Posterior cingulate gyrus (tissue), 11 donors: ENCODE measurements around the gene JUND.
A peak's percentile ranks its signal among the peaks of the same experiment; 100 is the strongest.

ENCODE experiments used
- DNase-seq, 10 donors: peaks; one replicate each; pipeline versions ENCODE4 v3.0.0 to v3.0.0-alpha.2; 2020 to 2021; ENCODE audit warnings: mixed read lengths in 3 of 10
- intact Hi-C: fragments of 100-400 bp; cut with DNase I; formaldehyde crosslinking; loops from one replicate; pipeline ENCODE4 v1.15.1; 2023

JUND gene

GRCh38 chr19:18291590-18292461 lies 10.4 kb upstream of the JUND start:
- DNase-seq, result peak; percentile 66 to 96 (median 80)
- intact Hi-C loops, result no loop called here

DNA sequence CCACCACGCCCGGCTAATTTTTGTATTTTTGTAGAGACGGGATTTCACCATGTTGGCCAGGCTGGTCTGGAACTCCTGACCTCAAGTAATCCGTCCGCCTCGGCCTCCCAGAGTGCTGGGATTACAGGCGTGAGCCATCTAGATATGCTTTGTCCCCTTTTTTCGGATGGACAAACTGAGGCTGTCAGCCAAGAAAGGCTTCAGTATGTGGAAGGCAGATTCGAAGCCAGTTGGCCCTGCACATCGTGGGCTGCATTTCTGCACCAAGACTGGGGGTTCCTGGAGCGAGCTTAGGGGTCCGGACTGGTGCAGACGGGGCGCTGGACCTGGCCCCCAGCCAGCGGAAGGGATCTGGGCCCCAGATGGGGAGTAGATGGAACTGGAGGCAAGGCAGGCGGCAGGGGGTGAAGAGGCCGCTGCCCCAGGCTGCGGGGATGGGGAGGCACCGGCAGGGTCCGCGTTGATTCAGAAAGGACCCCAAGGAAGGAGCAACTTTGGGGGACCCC lies 9.7 kb upstream of the JUND start:
- no peak for DNase-seq
- intact Hi-C loops, result no loop called here

GRCh38 chr19:18290302-18291018 lies 9.0 kb upstream of the JUND start:
- intact Hi-C loops, result no loop called here
- DNase-seq, result no peak

DNA sequence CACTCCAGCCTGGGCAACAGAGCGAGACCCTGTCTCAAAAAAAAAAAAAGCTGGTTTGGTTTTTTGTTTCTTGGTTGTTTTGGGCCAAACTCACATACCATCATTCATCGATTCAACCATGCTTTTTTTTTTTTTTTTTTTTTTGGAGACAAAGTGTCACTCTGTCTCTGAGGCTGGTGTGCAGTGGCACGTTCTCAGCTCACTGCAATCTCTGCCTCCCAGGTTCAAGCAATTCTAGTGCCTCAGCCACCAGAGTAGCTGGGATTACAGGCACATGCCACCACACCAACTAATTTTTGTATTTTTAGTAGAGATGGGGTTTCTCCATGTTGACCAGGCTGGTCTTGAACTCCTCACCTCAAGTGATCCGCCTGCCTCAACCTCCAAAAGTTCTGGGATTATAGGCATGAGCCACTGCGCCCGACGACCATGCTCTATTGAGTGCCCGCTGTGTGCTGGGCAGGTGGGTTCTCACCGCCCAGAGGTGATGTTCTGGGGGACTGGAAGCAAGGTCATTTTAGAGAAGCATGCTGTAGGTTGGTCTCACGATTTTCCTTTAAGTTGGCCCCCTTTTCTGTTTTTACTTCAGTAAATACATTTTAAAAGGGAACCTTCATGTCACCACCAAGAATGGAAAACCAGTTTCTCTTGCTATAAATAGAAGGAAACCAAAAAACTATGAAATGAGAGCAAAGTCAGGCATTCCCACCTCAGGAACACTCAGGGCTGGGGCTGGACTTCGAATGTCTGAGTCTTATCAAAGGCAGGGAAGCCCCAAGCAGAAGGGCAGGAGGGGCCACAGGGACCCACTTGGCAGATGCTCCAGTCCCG lies 8.3 kb upstream of the JUND start:
- no peak for DNase-seq
- intact Hi-C loops, result no loop called here

DNA sequence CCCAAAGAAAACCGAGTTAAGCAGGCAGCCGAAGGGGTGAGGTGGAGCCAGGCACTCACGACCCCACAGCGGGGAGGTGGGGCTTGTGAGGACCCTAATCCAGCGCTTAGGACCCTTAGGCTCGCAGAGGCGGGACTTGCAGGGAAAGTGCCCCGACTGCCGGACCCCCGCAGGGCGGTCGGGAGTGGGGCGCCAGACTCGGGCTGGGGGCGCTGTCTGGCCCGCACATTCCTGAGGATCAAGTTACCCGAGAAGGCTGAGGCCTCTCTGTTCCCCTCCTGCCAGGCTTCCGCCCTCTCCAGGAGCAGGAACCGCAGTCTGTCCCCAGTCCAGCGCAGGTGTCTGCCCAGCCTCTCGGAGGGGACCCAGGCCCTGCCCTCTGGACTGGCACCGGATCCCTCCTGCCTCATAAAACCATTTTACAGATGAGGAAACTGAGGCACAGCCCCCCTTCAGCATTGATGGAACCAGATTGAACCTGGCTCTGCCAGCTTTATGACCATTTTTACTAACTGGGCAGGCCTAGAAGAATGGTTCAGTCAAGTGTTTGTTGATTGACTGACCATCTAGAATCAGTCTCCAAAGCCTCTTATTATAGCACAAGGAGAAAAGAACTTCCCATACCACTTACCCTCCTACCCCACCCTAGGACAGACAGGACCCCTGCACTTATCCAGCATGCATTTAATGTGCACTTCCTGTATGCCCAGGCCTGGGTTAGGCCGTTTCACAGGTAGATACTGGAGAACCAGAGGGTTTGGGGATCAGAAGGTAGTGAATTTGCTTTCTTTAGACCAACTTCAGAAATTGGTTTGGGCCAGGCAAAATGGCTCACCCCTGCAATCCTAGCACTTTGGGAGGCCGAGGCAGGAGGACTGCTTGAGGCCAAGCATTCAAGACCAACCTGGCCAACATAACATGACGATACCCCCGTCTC lies 6.7 kb upstream of the JUND start:
- intact Hi-C loops, result no loop called here

DNA sequence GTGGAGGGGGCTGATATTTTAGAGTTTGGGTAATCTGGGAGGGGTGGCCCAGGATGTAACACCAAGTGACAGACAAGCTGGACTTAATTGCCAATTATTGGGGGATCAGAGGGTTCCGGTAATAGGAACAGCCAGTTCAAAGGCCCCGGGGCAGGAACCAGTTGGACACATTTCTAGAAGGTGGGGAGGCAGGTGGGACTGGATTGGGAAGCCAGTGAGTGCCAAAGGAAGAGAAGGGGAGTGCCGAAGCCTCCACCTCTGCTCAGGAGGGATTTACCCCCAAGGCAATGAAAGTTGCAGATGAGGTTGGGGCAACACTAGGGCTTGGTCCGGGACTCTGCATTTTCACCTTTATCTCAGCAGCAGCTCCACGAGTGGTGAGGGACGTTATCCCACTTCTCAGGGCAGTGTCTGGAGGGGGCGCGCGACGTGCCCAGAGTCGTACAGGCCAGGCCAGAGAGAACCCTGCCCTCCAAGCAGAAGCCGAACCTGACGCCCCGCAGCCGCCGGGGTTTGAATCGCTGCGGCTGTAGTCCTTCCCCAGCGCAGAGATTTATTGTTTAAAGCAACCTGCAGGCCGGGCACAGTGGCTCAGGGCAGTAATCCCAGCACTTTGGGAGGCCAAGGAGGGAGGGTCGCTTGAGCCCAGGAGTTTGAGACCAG lies 5.7 kb upstream of the JUND start:
- no peak for DNase-seq
- intact Hi-C loops, result no loop called here

More for the DNA sequence above, 6.7 kb upstream of the JUND start:
- peak in 1 of 10 donors; percentile 82 for DNase-seq

GRCh38 chr19:18284712-18285360 lies 3.4 kb upstream of the JUND start:
- intact Hi-C loops, result no loop called here
- DNase-seq, result no peak

DNA sequence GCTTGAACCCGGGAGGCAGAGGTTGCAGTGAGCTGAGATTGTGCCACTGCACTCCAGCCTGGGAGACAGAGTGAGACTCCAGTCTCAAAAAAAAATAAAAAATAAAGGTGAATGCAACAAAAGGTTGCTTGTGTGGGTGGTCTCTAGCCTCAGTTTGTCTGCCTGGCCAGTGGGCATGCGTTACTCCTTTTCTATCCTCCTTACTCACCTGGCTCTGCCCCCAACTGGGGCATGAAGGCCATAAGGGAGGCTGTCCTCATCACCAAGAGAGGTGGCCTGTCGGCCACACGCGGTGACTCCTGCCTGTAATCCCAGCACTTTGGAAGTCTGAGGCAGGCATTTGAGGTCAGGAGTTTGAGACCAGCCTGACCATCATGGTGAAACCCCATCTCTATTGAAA lies 1.9 kb upstream of the JUND start:
- intact Hi-C loops, result no loop called here
- no peak for DNase-seq

- intact Hi-C loops, result no loop called here
- no peak for DNase-seq
Observed at GRCh38 chr19:18282788-18283141, 1.3 kb upstream of the JUND start.

GRCh38 chr19:18282021-18282787 lies 782 bp upstream of the JUND start:
- DNase-seq, result peak in 2 of 10 donors; percentile 33 to 86
- intact Hi-C loops, result no loop called here

GRCh38 chr19:18280247-18281081 lies 958 bp downstream of the JUND start:
- peak in 9 of 10 donors; percentile 56 to 97 (median 76) for DNase-seq
- intact Hi-C loops, result loop anchor here (2.0 kb wide), 2 partner anchors 42 to 76 kb away; partner anchors contain the start of genes LSM4 and RAB3A

GRCh38 chr19:18279516-18280246 lies 1.7 kb downstream of the JUND start:
- peak; percentile 82 to 99 (median 92) for DNase-seq
- intact Hi-C loops, result loop anchor here (1.0 to 10.0 kb wide), 4 partner anchors 43 to 135 kb away; partner anchors contain the start of genes LSM4, RAB3A and SSBP4

GRCh38 chr19:18279266-18279515 lies 2.2 kb downstream of the JUND start:
- DNase-seq, result no peak
- intact Hi-C loops, result loop anchor here (1.0 to 10.0 kb wide), 2 partner anchors 49 to 136 kb away; partner anchors contain the start of gene SSBP4

DNA sequence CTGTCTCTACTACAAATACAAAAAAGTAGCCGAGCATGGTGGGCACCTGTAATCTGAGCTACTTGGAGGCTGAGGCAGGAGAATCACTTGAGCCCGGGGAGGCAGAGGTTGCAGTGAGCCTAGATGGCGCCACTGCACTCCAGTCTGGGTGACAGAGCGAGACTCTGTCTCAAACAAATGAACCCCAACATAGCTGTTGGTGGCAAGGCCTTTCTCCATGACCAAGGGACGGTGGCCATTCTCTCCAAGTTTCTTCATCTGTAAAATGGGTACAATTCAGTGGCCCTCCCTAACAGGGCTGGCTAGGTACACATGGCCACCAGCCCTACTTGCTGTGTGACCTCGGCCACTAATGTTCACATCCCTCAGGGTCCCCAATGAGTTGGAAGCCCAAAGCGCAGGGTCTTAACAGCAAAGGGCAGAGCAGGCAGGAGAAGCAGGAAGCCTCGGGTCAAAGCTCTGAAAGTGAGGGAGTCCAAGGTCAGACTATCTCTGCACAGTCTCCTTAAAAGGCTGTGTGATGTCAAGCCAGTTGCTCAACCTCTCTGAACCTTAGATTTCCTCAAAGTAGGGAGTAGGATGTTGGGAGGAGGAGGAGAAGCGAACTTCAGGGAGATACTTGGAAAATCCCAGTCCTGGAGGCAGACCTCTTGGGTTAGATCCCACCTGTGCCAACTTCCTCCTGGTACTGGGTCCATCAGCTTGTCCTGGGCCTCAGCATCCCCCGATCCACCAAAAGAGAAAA lies 2.7 kb downstream of the JUND start:
- no peak for DNase-seq
- intact Hi-C loops, result loop anchor here (1.0 to 10.0 kb wide), 2 partner anchors 50 to 136 kb away; partner anchors contain the start of gene SSBP4

GRCh38 chr19:18274781-18275356 lies 6.6 kb downstream of the JUND start:
- DNase-seq, result peak; percentile 38 to 95 (median 70)
- intact Hi-C loops, result loop anchor here (10.0 kb wide), 1 partner anchor 140 kb away; the partner anchor contains the start of gene SSBP4
